Measurements from ENCODE around the gene OR6J1. TPM values are rescaled to one million over a fixed set of nuclear protein-coding genes. Genes with fewer than 3 reads are reported as not detected.

OR6J1 gene
- total and polyA plus RNA-seq, 2 of the 8 experiments (the other 6 are each of a cell fraction or from before 2014, with no cell fraction given) = not detected

GRCh38 chr14:22607291-22607690 is 36.9 kb downstream of the OR6J1 start (continued):
- TF ChIP-seq TAF7 (optimal IDR thresholded peaks at IDR 0.05; ENCODE audit: borderline replicate concordance, low read depth, low read length) = no peak
